ENCODE data around the gene ACOT11. TPM values are rescaled to one million over a fixed set of nuclear protein-coding genes. Genes with fewer than 3 reads are reported as not detected.

The ACOT11 gene
- total and polyA plus RNA-seq, 3 donors from 2014 or later = 4.9 to 33.8 (median 19.1) TPM

GRCh38 chr1:54559771-54560231 is 11.8 kb downstream of the ACOT11 start:
- no peaks in the 10 kb centered on the region for H3K36me3 ChIP-seq (ENCODE audit: low read depth, missing control alignments)
- intact Hi-C loops (cut with DNase I; ENCODE audit: low total_unique reads) = no loop called here
- H3K27me3 ChIP-seq = no peaks in the 10 kb centered on the region
- no peaks in the 10 kb centered on the region for H3K9me3 ChIP-seq
- WGBS, 2 donors = 64 to 67% methylated on average over 1 to 3 of the region's 3 CpGs
- DNase-seq = no peak
- TF ChIP-seq CTCF (IDR thresholded peaks at IDR 0.05) = no peak
- TF ChIP-seq POLR2A (IDR thresholded peaks at IDR 0.05) = no peak
- no peak overlapping the region for H3K4me3 ChIP-seq
- H3K4me1 ChIP-seq = peaks cover 4% of the 10 kb centered on the region
- H3K27ac ChIP-seq = no peak overlapping the region

- Histone ChIP-seq H3K9me3 (no peaks in the 10 kb centered on the region), H3K4me3 (no peak overlapping the region), H3K27ac (no peak overlapping the region), H3K27me3 (no peaks in the 10 kb centered on the region), H3K4me1 (peaks cover 9% of the 10 kb centered on the region), H3K36me3 (ENCODE audit: low read depth, missing control alignments) (no peaks in the 10 kb centered on the region)
- TF ChIP-seq POLR2A (IDR thresholded peaks at IDR 0.05) (no peak), CTCF (IDR thresholded peaks at IDR 0.05) (no peak)
- WGBS, 2 donors = 84 to 86% methylated on average over 13 to 17 of the region's 17 CpGs
- DNase-seq = no peak
- intact Hi-C loops (cut with DNase I; ENCODE audit: low total_unique reads) = no loop called here
Measured at GRCh38 chr1:54564312-54565112, 16.5 kb downstream of the ACOT11 start.

- Histone ChIP-seq H3K27ac (no peak overlapping the region), H3K4me1 (peaks cover 9% of the 10 kb centered on the region), H3K36me3 (ENCODE audit: low read depth, missing control alignments) (no peaks in the 10 kb centered on the region), H3K27me3 (no peaks in the 10 kb centered on the region), H3K9me3 (no peaks in the 10 kb centered on the region), H3K4me3 (no peak overlapping the region)
- DNase-seq = no peak
- no peak for TF ChIP-seq POLR2A (IDR thresholded peaks at IDR 0.05)
- TF ChIP-seq CTCF (IDR thresholded peaks at IDR 0.05) = no peak
- 71 to 73% methylated on average over 4 of the region's 4 CpGs for WGBS, 2 donors
- intact Hi-C loops (cut with DNase I; ENCODE audit: low total_unique reads) = no loop called here
Measured at GRCh38 chr1:54565113-54565501, 17.1 kb downstream of the ACOT11 start.

- H3K27ac ChIP-seq = no peak overlapping the region
- intact Hi-C loops (cut with DNase I; ENCODE audit: low total_unique reads) = no loop called here
- WGBS, 2 donors = 86 to 89% methylated on average over 5 of the region's 5 CpGs
Measured at GRCh38 chr1:54566438-54567141, 18.6 kb downstream of the ACOT11 start.

More at GRCh38 chr1:54566438-54567141, 18.6 kb downstream of the ACOT11 start:
- peaks cover 14% of the 10 kb centered on the region for H3K4me1 ChIP-seq
- no peak for TF ChIP-seq POLR2A (IDR thresholded peaks at IDR 0.05)
- TF ChIP-seq CTCF (IDR thresholded peaks at IDR 0.05) = no peak
- no peaks in the 10 kb centered on the region for H3K27me3 ChIP-seq
- H3K9me3 ChIP-seq = no peaks in the 10 kb centered on the region
- no peaks in the 10 kb centered on the region for H3K36me3 ChIP-seq (ENCODE audit: low read depth, missing control alignments)
- DNase-seq = no peak
- no peak overlapping the region for H3K4me3 ChIP-seq
